A549 (cell line): ENCODE results near the gene FRS3.

Experiments used
- CEBPB ChIP-seq, 2 experiments: fragments of >200 bp in 1 of 2; sonication (Bioruptor Twin) in 1 of 2; formaldehyde crosslinking in 1 of 2; IDR thresholded peaks; 2 replicates each; pipeline ENCODE4 v1.6.1; 2012 to 2016
- CTCF ChIP-seq: fragments of >200 bp; sonication (Bioruptor Twin); formaldehyde crosslinking; IDR thresholded peaks from 3 replicates; pipeline ENCODE4 v1.5.1; 2016
- EP300 ChIP-seq, 2 experiments: fragments of >200 bp; sonication (Bioruptor Twin); formaldehyde crosslinking; IDR thresholded peaks; 2 replicates in 1 of 2; 3 replicates in 1 of 2; pipeline ENCODE4 v1.6.1; 2016 to 2017
- HDAC2 ChIP-seq: fragments of 200-600 bp; sonication (generic); IDR thresholded peaks from 2 replicates; pipeline ENCODE4 v1.6.1; 2016
- KDM5A ChIP-seq: fragments of 200-600 bp; sonication (generic); IDR thresholded peaks from 2 replicates; pipeline ENCODE4 v1.6.1; 2016; ENCODE audit warnings: antibody characterized with exemption, mild to moderate bottlenecking
- POLR2A ChIP-seq: IDR thresholded peaks from 2 replicates; pipeline ENCODE4 v1.6.1; 2012; ENCODE audit warnings: mild to moderate bottlenecking, low read length
- RAD21 ChIP-seq, 2 experiments: fragments of >200 bp in 1 of 2; sonication (Bioruptor Twin) in 1 of 2; formaldehyde crosslinking in 1 of 2; IDR thresholded peaks in 1 of 2; conservative IDR thresholded peaks in 1 of 2; 2 replicates in 1 of 2; 3 replicates in 1 of 2; pipeline ENCODE4 v1.6.1; 2012 to 2018; ENCODE audit warnings: inconsistent platforms in 1 of 2
- REST ChIP-seq: fragments of 200-600 bp; sonication (generic); IDR thresholded peaks from 2 replicates; pipeline ENCODE4 v1.6.1; 2016; ENCODE audit warnings: antibody characterized with exemption, mild to moderate bottlenecking, moderate library complexity
- RFX5 ChIP-seq: fragments of 450-650 bp; IDR thresholded peaks from 2 replicates; pipeline ENCODE4 v1.7.1; 2014; ENCODE audit warnings: antibody characterized with exemption, mild to moderate bottlenecking, moderate library complexity
- SMC3 ChIP-seq: fragments of >200 bp; sonication (Bioruptor Twin); formaldehyde crosslinking; IDR thresholded peaks from 3 replicates; pipeline ENCODE4 v1.6.1; 2018; ENCODE audit warnings: inconsistent platforms
- USF2 ChIP-seq: fragments of 450-650 bp; IDR thresholded peaks from 2 replicates; pipeline ENCODE4 v1.6.1; 2014; ENCODE audit warnings: antibody characterized with exemption

- TF ChIP-seq USF2 (no peak), RAD21 (conservative IDR thresholded peaks at IDR 0.05 in 1 of 2, IDR thresholded peaks at IDR 0.05 in 1 of 2) (no peak), REST (no peak), CTCF (no peak), EP300 (IDR thresholded peaks at IDR 0.05) (no peak), SMC3 (no peak), KDM5A (no peak), POLR2A (no peak), RFX5 (no peak), CEBPB (IDR thresholded peaks at IDR 0.05) (no peak), HDAC2 (no peak)
Observed at GRCh38 chr6:41732591-41733359, 46.9 kb downstream of the FRS3 start.
